HG02970 (cell line): ENCODE data around the gene EBF3.

ENCODE experiments used
- ATAC-seq: cut with Tn5 transposase; IDR thresholded peaks from one replicate; pipeline ENCODE4 v1.9.1; 2021; ENCODE audit warnings: mild to moderate bottlenecking, moderate library complexity, moderate number of reproducible peaks; ENCODE audit not compliant: unreplicated experiment, low FRiP score

EBF3 gene

DNA sequence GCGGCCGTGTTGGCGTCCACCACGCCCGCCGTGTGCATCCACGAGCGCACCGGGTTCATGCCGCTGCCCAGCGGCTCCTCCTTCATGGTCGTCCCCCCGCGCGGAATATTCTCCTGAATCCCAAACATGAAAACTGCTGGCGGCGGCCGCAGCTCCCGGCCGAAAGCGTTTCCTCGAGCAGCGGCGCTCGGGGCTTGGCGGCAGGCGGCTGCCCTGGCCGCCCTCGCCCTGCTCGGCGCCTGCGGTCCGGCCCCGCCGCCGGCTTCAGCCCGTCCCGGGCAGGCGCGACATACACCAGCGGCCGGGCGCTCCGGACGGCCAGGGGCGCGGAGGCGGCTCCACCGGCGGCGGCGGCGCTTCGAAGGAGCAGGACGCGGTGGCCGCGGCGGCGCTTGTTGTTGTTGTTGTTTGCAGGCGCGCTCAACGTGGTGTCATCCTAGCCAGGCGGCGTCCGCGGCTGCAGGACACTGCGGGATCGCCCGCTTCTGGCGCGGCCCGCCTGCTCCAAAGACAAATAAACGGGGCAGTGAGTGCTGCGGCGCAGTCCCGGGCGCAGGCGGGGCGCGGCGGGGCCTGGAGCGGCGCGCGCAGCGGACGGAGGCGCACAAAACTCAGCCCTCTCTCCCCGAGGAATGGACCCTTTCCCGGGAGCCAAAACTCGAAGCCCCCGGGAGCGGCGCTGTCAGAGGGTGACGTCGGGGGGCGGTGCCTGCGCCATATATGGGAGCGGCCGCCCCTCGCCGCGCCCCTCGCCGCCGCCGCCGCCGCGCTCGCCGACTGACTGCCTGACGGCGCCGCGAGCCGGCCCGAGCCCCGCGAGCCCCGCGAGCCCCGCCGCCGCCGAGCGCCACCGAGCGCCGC lies at the start of gene EBF3:
TSS of gene EBF3 (minus strand) at position 634 of the 861 bp plus-strand sequence. CDS start at position 128, 506 bp downstream.
- ATAC-seq: no peak

- no peak for ATAC-seq
Measured at GRCh38 chr10:130013335-130014262, 49.5 kb upstream of the EBF3 start.

DNA sequence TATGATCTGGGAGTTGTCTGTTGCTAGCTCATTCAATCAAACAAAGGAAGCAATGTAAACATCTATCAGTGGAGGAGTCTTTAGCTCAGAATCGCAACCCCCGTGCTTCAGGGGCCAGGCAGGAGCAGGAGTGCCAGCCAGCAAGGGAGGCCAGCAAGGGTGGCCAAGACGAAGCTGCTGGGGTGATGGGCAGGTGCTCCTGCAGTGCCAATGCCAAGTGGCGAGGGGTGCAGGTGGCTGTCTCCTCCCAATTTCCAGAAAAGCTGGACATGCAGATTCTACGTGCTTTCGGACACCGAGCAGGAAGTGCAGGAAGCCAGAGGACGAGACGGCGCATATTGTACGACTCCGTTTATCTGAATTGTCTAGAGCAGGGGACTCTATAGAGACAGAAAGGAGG lies 48.1 kb upstream of the EBF3 start:
- ATAC-seq: no peak

DNA sequence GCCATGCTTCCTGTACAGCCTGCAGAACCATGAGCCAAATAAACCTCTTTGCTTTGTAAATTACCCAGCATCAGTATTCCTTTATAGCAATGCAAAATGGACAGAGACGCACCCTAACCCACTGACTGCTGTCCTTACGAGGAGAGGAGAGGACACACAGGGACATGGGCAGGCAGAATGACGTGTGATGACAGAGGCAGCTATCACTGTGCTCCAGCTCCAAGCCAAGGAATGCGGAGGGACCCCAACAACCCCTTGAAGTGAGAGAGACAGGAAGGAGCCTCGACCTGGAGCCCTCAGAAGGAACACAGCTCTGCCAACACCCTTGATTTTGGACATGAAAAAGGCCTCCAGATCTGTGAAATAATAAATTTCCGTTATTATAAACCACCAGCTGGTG lies 46.6 kb upstream of the EBF3 start:
- no peak for ATAC-seq

DNA sequence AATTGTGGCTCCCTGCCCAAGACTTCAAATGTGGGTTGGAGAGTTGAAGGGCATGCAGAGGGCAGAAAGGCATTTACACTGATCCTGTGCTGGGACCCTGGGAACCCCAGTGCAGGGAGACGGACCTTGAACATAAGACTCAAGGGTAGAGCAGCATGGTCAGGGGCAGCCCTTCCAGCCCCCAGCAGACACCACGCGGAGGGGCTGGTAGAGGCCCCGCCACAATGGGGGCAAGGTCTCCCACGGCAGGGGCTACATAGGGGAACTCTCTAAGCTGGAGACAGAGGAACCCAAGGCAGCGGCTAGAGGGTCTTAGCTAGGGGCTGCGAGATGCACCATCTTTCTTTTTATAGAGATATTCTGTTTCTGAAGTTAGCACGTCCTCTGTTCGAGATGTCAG lies 45.2 kb upstream of the EBF3 start:
- ATAC-seq: no peak

DNA sequence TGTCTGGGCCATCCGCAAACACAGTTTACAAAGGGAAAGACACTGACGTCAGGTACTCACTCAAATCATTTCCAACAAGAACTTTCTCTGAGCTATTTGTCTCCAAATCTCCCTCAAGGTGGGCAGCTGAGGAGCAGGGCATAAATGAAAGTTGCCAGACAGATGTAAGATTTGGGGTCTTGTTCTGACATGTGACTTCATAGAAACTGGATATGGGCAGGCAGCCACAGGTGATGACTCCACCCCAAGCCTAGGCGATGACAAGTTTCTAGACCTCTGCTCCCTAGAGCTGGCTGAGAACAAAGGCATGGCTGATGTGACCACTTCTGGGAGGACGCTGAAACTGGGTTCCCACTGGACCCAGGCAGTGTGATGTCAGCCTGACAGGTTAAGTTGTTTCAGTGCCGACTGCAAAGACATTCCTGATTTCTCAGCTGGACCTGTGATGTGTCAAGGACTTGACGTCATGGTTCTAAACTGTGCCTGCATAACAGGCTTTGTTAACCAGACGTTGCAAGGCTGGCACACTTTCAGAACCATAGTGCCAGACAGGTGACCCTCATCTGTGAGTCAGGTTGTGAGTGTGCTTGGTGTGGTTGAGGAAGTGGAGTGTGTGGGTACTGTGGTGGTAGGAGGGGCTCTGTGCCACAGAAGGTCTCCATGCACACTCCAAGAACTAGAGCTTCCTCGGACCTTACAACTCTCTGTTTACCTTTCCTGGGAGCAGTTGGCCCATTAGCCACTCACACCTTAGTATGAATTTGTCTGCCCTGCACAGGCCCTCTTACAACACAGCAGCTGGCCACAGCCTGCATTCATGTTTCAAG lies 39.9 kb upstream of the EBF3 start:
- no peak for ATAC-seq

DNA sequence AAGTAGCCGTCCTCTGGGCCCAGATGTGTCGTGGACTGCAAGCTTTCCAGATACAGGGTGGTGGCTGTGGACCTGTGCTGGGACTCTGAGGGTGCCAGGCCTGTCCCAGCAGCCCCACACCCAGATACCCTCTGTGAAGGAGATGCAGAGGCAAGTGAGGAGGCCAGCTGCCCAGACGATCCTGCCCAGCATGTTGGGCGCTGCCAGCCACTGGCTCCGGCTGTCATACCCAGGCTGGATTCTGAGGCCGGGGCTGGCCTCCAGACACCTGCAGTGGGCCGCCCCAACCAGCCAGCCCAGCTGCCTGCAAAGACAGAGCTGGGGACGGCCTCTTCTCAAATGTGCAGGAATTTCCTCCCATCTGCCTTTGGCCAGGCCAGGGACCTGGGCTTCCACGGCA lies 39.1 kb upstream of the EBF3 start:
- no peak for ATAC-seq

DNA sequence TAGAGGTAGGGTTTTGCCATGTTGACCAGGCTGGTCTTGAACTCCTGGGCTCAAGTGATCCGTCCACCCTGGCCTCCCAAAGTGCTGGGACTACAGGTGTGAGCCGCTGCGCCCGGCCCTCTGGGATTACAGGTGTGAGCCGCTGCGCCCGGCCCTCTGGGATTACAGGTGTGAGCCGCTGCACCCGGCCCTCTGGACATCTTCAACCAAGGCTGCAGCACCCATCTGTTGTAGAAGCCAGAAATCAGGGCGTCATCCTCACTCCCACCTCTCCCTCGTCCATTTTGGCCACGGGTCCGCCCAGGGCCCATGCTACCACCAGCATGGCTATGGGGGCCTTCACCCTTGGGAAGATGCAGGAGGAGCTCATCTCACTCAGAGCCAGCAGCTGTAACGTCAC lies 38.5 kb upstream of the EBF3 start:
- no peak for ATAC-seq

GRCh38 chr10:130000918-130001317 lies 36.8 kb upstream of the EBF3 start:
- ATAC-seq: no peak

DNA sequence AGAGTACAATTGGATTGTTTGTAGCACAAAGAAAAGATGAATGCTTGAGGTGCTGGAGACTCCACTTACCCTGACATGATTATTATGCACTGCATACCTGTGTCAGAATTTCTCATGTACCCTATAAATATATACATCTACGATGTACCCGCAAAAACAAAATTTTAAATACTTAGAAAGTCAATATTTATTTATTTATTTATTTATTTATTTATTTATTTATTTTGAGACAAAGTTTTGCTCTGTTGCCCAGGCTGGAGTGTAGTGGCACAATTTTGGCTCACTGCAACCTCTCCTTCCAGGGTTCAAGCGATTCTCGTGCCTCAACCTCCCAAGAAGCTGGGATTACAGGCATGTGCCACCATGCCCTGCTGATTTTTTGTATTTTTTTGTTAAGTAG lies 35.1 kb upstream of the EBF3 start:
- ATAC-seq: no peak

DNA sequence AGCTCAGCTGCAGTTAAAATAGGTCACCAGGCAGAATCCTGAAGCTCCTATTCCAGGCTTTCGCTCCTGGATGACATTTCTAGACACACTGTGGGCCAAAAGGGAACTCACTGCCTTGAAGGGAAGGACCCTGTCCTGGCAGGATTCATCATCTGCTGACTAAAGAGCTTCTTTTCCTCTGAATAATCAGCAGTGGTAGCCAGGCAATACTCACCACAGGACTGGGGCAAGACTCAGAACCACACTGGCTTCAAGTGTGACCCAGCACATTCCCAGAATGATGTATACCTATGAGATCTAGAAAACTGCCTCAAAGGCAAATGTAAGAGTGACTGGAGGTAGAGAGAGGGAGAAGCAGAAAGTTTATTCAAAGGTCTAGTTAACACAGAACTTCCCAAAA lies 29.5 kb upstream of the EBF3 start:
- ATAC-seq: no peak

GRCh38 chr10:129992356-129992755 lies 28.3 kb upstream of the EBF3 start:
- ATAC-seq: no peak

DNA sequence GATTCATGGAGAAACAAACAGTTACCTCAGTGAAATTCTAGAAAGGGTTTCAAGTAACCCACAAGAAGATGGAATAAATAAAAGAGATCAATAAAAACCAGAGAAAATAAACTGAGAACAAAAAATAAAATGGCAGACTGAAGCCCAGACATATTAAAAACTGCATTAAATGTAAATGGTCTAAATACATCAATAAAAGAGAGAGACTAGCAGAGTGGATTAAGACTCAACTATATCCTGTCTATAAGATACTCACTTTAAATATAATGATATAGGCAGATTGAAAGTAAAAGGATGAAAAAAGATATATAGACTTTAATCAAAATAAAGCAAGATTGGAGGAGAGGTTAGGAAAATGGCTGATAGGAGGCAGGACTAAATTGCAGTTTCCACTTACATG lies 18.8 kb upstream of the EBF3 start:
- ATAC-seq: no peak

DNA sequence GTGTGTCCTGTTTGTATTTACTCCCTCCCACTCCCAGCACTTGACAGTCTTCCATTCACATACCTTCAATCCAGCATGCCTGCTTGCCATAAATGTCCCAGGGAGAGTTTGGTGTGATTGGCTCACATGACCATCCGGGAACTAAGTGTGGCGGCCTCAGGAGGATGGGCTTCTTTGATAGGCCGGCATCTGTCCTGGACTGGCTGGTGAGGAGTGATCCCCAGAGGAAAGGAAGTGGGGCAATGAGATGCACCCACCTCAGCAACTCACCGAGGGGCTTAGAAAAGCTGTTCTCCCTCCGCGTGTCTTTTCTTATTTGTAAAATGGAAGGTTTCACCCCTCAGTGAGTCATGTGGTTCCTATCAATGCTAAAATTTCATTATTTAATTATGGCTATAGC lies 14.9 kb upstream of the EBF3 start:
- no peak for ATAC-seq

DNA sequence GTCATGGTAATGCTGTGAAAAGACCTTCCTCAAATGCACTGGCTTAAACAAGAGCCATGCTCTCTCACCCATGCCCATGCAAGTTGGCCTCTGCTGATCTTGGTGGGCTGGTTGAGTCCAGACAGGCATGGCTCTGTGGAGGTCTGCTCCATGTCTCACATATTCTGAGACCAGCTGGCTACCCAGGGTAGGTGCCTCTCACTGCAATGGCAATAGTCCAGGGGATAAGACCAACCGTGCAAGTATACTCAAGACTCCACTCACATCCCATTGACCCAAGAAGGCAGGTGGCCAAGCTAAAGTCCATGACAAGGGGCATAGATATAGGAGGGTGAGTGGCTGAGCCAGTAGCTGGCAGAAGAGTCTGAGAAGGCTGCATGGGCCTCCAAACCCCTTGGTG lies 14.2 kb upstream of the EBF3 start:
- ATAC-seq: no peak

GRCh38 chr10:129977794-129978193 lies 13.7 kb upstream of the EBF3 start:
- no peak for ATAC-seq

GRCh38 chr10:129973674-129974059 lies 9.6 kb upstream of the EBF3 start:
- ATAC-seq: no peak

GRCh38 chr10:129972966-129973673 lies 9.0 kb upstream of the EBF3 start:
- ATAC-seq: no peak

GRCh38 chr10:129972145-129972965 lies 8.3 kb upstream of the EBF3 start:
- ATAC-seq: no peak
